Stimulated activated CD8-positive, alpha-beta memory T cell treated with anti-CD3 and anti-CD28 coated beads, Interleukin-2, amount 100 ng/mL, for 48 hours (primary cell): ENCODE measurements around the gene SAMD10.
"Not testable (repeated sequence)": the region's sequence is repeated elsewhere in the genome, so short reads cannot be mapped to it uniquely, and the experiment has no call there.

Source experiments
- DNase-seq, 2 donors: peaks; one replicate each; pipeline ENCODE4 v3.0.0-alpha.2; 2020; ENCODE audit warnings: low read depth in 2 of 2

SAMD10 gene

DNA sequence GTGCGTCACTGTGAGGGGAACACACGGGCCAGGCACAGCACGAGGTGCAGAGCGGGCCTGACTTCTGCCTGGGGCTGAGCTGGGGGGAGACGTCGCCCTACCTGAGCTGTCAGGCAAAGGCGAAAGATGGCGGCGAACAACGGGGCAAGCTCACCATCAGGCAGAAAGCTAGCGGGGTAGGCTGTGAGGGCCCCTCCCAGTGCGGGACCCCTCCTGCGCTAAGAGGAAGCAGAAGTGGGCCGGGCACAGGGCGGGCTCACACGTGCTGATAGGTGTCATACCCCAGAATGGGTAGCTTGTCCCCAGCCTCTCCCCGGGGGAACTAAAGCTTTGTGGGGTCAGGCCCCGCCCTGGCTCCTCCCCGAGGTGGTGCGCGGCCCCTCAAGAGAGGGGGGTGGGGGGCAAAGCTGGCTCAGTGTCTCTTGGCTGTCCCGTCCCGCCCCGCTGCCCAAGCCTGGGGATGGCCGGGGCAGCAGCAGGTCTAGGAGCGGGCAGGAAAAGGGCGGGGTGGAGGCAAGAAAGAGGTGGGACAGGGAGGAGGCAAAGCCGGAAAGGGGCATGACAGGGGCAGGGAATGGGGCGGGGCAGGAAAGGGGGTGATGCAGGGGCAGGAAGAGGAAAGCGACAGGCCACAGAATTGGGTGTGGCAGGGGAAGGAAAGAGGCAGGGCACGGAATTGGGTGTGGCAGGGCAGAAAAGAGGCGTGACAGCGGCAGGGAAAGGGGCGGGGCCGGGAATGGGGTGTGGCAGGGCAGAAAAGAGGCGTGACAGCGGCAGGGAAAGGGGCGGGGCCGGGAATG, 38.0 kb downstream of the SAMD10 start:
- peak; percentile 48 to 76 for DNase-seq

DNA sequence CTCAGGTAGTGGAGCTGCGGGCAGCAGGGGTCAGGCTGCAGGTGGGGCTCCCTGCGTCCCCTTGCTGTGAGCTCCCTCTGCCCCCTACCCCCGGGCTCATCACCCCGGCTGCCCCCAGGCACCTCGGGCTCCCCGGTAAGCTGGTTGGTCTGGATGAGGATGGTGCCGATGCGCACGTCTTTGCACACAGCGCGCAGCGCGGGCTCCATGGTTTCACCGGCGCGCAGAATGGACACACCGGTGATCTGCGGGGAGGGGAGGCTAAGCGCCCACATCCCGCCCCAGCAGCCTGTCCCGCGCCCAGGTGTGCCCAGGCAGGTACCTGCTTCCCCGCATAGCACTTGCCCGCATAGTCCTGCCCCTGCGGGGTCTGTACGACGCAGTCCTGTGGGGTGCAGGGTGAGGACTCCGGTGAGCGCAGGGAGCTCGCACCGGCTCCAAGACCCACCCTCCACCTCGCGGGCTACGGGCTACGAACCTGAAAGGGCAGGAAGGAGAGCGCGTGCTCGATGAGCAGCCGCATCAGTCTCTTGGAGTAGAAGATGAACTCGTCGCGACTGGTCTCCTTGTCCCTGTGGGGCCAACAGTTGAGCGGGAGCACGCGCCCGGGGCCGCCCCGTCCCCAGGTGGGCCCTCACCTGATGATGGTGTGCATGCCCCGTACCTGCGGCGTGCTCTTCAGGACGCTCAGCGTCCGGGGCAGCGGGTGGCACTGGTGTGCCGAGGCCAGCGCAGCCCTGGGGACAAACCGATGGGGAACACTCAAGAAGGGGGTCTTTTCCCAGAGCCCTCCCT, 38.8 kb downstream of the SAMD10 start:
- DNase-seq: no peak

GRCh38 chr20:63940071-63940471, 39.4 kb downstream of the SAMD10 start:
- no peak for DNase-seq

DNA sequence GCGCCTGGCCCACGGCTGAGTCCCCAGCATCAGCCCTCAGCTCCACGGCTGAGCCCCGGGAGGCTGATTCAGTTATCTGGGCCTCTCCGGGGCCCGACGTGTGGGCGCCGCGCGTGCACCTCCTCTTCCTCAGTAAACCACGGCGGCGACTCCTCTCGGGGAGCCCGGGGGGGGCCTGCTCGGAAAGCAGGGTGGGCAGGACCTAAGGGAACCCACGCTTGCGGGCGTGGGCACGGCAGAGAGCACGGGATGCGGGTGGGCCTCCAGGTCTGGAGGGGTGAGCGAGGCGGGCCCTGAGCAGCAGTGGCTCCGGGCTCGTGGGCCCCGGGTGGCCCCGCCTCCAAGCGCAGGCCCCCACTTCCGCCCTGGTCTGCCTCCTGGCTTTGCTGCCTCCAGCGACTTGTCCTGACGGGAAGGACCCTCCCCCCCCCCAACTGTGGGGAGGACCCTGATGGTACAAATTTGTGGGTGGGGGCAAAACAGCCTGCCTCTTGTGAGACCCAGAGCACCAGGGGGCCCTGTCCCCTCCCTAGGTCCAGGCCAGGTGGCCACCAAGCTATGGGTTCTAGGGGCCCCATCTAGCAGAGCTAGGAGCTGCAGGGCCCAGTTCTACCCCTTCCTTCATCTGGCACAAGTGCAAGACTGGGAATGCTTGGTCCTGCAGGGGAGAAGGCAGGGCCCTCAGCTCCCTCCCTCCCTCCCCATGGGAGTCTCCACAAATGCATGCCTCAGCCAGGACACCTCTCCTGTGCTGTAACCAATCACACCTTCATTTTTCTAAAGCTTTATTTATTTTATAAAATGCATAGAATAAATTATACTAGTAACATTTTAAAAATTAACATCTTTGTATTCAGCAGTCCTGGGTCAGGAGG, 40.1 kb downstream of the SAMD10 start:
- DNase-seq: no peak

DNA sequence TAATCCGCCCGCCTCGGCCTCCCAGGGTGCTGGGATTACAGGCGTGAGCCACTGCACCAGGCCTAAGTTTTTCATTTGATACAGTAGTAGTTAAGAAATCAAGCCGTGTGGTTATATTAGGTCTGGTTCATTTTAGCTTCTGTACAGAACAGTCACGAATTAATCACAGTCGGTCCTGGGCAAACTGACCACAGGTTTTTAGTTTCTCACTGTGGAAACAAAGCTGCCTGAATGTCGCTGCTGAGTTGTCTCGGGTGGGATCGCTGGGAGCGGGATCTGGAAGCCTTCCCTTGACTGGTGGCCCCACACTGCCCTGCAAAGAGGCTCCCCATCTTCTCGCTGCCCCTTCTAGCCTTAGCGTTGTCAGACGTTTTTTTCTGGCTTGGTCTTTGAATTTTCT, 41.8 kb downstream of the SAMD10 start:
- DNase-seq: no peak

- no peak for DNase-seq
Observed at GRCh38 chr20:63935447-63935846, 44.0 kb downstream of the SAMD10 start.

- no peak for DNase-seq
Observed at GRCh38 chr20:63934271-63935068, 45.0 kb downstream of the SAMD10 start.

GRCh38 chr20:63933646-63934045, 45.8 kb downstream of the SAMD10 start:
- no peak for DNase-seq

DNA sequence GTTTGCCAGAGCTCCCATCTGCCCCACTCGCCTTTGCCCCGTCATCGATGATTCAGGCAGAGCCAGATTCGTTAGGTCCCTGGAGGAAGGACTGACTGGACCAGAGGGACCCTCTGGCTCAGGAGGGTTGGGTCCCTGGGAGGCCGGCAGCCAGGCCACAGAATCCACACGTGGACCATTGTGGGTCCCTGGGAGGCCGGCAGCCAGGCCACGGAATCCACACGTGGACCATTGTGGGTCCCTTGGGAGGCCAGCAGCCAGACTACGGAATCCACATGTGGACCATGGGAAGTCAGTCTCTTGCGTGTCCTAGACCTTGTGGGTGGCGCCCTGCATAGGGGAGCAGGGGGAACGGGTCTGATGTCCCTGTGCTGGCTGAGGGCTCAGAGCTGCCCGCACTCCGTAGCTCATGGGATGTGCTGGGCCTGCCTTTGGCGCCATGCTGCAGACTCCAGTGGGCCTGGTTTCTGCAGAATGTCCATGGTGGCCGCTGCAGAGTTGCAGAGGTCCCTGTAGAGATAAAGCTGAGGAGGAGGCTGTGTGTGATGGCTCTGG, 46.8 kb downstream of the SAMD10 start:
- no peak for DNase-seq

DNA sequence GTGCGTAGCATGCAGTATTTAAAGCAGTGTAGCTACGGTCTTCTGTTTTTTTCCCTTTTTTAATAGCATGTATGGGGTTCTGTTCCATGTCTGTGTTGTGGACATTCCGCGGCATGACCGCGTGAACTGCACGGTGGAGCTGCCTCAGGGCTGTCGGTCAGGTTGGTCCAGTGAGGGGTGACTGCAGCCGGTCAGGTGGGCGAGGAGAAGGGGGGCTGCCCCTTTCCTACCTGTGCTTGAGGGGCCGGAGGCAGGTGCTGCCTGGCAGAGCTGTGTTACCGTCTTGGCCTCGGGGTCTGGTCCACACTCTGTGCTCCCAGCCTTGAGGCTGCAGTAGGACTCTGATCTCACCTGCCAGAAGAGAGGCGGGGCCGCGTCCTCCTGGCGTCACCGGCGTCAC, 47.7 kb downstream of the SAMD10 start:
- DNase-seq: no peak

GRCh38 chr20:63930971-63931553, 48.4 kb downstream of the SAMD10 start:
- no peak for DNase-seq

DNA sequence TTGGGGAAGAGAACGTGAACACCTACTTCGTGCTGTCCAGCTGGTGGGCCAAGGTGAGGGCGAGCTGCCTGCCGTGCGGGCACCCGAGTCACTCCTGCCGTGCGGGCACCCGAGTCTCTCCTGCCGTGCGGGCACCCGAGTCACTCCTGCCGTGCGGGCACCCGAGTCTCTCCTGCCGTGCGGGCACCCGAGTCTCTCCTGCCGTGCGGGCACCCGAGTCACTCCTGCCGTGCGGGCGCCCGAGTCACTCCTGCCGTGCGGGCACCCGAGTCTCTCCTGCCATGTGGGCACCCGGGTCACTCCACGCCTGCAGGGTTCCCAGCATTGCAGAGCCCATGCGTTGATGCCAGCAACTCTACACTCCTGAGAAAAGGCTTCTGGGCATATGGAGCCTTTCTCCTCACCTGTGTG, 50.0 kb downstream of the SAMD10 start:
- DNase-seq: not testable (repeated sequence)

- no peak for DNase-seq
Observed at GRCh38 chr20:63929071-63929470, 50.4 kb downstream of the SAMD10 start.

- DNase-seq: no peak
Observed at GRCh38 chr20:63926298-63926697, 53.1 kb downstream of the SAMD10 start.

- DNase-seq: no peak
Observed at GRCh38 chr20:63924241-63924640, 55.2 kb downstream of the SAMD10 start.
